NOMO-1 (cell line): Measurements from ENCODE around the gene NPY5R.

Experiments used
- DNase-seq, 2 experiments: peaks; one replicate each; lab custom pipeline; 2025; ENCODE audit not compliant: unreplicated experiment in 2 of 2; lab: John Stamatoyannopoulos, UW

Gene NPY5R

DNA sequence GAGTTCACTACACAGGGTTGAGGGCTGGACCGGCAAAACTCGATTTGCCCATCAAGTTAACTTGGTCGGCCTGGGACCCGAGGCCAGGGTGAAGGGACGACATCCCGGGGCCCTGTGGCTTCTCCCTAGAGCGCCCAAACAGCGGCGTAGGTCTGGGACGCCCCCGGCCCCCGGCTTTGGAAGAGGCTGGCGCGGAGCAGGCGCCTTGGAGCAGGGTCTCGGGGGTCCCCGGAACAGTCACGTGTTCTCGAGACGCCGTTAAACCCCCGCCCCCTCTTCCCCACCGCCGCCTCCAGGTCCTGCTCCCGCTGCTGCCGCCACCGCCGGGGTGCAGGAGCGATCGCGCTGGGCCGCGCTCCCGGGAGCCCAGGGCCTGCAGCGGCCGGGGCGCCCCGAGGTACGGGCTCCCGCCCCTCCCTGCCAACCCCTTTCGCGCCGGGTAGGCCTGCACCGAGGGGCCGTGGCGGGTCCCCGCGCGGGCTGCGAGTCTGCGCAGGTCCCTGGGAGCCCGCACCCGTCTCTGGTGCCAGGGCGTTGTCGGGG is at the start of gene NPY5R:
Gene NPY5R (plus strand): TSS at position 289 of the 543 bp plus-strand sequence. CDS start 6,382 bp downstream, outside the sequence.
- no peak for DNase-seq

- DNase-seq = no peak
Measured at GRCh38 chr4:163295138-163295537, 48.6 kb upstream of the NPY5R start.

DNA sequence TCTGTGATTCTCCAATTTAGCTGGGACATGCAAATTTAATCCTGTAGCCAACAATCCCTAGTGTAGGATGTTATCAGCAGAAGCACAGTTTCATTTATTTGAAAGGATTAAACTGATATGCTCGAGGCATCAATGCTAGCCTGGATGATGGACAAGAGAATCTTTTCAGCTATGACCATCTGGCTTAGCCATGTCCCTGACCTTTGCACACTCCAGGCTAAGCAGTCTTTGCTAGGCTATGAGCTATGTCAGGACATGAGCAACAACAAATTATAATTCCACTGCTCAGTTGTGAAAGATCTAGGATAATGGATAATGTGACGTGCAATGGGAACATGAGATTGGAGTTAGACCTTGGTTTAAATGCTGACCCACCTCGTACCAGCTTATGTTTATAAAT is 43.2 kb upstream of the NPY5R start:
- DNase-seq = no peak

- DNase-seq = no peak
Measured at GRCh38 chr4:163303069-163303468, 40.6 kb upstream of the NPY5R start.

DNA sequence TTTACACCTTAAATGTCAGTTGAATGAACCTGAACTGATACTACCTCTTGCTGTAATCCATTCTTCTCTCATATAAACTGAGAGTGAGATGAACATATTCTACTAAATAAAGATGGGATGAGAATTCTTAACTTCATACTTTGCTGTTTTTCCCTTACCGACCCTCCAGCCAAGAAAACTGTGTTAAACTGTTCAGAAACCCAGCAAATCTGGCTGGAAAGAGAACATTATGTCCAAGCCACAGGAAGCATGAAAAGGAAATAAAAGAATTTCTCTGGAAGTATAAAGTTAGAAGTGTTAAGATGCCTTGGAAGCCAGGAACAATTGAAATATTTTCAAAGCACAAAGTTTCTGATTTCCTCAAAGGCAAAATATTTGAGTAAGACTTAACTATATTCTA is 34.2 kb upstream of the NPY5R start:
- DNase-seq = no peak

- no peak for DNase-seq
Measured at GRCh38 chr4:163317110-163317509, 26.6 kb upstream of the NPY5R start.

DNA sequence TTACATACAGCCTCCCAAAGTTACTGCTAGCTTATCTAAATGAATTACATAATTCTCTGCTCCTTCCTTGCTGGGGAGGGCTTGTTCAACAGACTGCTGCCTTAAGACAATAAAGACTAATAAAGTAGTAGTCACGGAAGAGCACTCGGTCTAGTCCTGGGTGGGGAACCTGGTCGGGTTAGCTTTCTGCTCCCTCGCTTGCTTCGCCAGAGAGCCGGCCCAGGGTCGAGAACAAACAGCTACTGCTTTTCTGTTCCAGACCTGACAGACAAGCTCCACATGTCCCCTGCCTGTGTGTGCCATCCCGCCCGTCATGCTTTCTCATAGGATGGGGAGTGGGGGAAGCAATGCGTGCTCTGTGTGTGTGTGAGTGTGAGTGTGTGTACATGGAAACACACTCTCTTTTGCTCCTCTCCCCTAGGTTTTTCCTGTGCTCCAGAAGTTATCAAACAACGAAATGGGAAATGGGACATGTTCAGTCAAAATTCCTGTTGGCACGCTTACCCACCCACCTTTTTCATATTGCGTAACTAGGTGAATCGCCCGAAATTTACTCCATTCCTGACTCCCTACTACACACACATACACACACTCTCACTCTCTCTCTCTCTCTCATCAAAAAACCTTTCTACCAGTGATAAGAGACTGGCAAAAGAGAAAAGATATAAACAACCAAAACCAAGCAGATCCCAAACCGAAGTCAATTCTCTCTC is 12.6 kb upstream of the NPY5R start:
- DNase-seq = no peak

DNA sequence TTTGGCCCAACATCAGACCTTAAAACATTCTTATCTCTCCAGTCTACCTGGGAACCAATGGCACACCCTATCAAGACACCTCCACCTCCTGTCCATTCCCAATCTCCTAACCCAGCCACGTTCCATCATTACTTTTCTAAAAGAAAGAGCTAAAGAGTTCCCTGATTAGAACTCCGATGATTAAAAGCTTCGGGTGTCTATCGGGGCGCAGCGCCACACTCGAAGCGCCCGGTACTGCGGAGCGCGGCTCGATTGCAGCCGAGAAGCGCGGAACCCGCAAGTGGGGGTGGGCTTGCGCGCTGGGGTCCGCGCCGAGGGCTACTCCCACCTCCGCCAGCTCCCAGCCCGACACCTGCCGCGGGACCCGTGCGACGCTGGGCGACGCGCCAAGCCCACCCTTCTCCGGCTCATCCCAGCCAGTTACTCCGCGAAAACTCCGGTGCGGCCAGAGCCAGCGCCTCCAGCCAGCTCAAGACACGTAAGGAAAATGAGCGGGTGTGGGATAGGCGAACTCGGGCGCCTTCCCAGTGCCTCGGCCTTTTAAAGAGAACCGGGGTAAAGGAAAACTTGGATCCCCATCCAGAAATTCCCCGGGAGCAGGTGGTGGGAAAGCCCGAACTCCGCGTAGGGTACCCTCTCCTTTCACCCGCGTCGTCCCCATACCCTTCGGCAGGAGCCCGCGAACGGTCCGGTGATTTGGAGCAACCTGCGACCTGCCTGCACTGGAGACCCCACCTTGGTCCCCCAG is 11.9 kb upstream of the NPY5R start:
- no peak for DNase-seq

GRCh38 chr4:163332526-163333406 is 10.9 kb upstream of the NPY5R start, which contains the start of gene NPY1R:
Gene NPY1R (minus strand): TSS chr4:163332596. CDS start chr4:163326554, 6,042 bp downstream.
- DNase-seq = peak; percentile 43 to 59

GRCh38 chr4:163335384-163335783 is 8.3 kb upstream of the NPY5R start:
- DNase-seq = no peak

DNA sequence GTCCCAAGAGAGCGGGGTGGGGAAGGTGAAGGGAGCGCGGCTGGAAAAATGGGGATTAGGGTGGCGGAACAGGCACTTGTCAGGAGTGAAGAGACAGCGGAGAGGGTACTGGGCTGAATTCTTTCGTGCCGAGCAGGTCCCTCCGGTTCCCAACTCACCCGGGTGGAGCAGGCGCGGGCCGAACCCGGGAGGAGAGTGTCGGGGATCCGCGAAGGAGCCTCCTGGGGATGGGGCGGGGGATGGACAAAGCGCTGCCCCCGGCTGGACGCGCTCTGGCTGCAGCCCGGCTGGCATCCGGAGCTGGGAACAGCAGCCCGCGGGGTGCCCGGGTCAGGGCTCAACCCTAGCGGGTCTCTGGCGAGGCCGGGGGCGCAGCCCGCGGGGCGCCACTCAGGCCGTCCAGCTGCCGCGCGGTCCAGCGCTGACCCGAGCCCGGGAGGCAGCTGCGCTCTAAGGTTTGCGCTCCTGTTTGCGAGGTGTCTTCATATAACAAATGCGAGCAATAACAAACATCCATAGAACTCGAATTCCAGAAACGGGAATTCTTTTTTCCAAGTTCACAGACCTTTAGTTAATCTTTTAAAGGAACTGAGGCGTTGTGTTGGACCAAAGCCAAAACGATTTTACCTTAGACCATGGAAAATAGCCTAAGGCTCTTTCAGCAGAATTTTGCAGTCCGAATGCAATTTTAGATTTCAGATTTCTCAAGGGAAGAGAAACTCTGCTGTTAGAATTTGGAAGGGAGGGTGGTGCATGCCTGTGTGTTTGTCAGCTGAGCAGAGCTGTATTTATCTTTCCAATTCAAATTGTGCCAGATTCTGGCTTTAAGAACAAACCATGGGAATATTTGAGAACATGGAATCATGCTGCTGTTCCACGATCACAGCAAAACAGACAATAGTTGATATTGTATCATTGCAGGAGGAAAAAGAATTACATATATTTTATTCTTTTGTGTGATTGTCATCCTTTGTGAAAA is 744 bp downstream of the NPY5R start:
- DNase-seq = no peak

DNA sequence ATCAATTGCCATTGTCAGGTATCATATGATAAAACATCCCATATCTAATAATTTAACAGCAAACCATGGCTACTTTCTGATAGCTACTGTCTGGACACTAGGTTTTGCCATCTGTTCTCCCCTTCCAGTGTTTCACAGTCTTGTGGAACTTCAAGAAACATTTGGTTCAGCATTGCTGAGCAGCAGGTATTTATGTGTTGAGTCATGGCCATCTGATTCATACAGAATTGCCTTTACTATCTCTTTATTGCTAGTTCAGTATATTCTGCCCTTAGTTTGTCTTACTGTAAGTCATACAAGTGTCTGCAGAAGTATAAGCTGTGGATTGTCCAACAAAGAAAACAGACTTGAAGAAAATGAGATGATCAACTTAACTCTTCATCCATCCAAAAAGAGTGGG is 7.0 kb downstream of the NPY5R start:
- DNase-seq = no peak

DNA sequence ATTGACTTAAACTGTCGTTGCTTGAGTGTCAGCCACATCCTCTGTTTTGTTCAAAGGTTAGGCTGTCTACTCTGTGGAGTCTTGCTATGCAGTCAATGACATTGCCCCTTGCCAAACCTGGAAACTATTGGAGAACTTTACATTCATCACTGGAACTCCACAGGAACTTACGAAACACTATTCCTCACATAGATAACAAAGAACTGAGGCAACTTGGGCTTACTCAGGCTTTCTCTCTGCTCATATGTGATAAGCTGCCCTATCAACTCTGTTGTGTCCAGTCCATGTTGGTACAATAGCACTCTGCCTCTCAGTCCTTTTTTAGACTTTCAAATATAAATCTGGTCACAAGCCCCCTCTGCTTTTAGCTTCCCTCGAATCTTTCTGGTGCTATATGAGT is 9.4 kb downstream of the NPY5R start:
- DNase-seq = no peak

DNA sequence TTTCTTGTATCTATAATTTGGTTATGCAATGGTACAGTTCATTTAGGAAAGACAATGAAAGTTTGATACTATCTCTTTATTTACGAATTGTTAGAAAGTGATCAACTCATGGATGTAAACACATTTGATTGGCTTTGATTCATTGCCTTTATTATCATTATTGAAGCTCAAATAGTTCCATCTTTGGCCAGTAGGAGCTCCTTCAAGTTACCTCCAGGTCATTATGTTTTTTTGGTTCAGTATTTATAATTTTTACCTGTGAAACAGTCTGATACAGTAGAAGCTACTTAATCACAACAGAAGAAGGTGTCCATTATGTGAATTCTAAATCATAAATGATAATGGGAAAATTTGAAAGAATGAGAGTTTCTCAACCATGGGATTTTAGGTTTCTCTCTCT is 12.4 kb downstream of the NPY5R start:
- DNase-seq = no peak

DNA sequence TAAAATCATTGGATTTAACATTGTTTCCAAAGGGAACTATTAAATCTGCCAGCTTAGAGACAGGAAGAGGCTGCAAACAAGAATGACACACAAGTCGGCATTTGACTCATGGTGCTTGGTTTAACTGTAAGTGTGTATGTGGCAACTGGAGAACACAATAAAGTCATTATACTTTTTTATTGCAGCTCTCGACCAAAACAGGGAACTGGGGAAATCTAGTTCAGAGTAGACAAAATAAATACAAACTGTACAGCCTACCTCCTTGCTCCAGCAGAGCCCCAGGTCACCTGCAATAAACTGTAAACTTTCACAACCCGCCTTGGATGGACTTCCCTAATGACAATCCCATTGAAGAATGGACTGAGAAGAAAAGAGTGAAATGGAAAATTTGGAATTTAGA is 24.0 kb downstream of the NPY5R start:
- peak in 1 of 2 experiments; percentile 11 for DNase-seq

GRCh38 chr4:163372029-163372428 is 28.3 kb downstream of the NPY5R start:
- no peak for DNase-seq

DNA sequence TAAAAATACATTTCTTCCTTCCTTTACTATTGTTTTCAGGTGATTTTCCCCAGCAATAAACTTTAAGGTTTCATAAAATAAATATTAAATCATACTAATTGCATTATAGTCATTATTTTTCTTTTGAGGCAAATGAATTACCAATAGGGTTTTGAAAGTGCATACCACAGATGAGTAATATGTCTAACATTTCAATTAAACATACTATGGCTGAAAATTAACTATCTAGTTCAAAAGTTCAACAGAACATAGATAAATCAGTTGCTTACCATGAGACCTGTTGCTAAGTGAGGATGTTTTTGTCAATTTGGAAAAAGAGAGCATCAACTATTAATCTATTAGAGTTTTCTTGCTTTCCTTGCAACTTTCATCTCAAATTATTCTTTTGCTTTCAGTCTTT is 35.0 kb downstream of the NPY5R start:
- no peak for DNase-seq

DNA sequence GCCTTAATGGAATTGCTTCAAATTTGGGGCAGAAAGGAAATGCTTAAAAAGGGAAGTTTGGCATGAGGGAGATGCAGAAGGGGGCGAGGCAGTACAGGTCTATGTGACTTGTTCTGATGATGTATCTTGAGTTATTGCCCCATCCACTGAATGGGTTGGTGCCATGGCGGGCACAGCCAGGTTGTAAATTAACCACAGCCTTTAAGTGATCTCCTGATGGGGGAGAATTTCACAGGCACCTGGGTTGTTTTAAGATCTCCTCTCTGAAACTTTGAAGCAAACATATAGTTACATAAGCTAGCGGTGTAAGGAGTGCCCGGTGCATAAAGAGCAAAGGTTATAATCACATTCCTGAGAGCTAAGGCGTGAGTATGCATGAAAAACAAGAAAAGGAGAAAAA is 37.0 kb downstream of the NPY5R start:
- DNase-seq = no peak

DNA sequence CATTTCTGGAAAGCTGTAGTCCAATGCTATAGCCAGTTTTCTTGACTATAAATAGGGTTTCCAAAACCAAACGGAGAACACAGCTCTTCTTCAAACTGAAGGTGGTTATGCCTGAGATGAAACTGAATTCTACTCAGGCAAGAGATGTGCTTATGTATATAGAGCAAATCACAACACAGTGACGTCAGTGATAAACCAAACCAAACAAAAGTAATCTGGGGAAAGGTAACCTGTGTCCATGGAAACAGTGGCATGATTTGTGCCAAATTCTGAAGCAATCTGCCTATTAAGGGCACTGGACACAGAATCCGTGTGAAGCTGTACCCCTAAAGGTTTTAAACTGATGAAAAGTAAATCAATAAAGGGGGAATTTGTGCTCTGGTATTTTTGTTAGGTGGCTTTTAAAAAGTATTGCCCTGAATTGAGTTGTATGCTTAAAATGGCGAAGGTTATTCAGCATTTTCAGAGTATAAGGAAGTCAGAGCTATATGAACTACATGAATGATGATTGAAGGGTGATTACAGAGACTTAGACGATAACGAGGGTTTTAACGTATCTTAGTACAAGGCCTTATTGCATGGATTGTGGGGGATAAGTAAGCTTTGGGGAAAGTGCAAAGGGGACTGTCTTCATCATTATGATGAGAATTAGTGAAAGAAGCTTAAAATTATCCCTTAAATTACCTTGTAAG is 38.6 kb downstream of the NPY5R start:
- DNase-seq = no peak
